ENCODE results near the gene SLC15A3.
"Not testable (repeated sequence)": the region's sequence is repeated elsewhere in the genome, so short reads cannot be mapped to it uniquely, and the experiment has no call there.

Gene SLC15A3

DNA sequence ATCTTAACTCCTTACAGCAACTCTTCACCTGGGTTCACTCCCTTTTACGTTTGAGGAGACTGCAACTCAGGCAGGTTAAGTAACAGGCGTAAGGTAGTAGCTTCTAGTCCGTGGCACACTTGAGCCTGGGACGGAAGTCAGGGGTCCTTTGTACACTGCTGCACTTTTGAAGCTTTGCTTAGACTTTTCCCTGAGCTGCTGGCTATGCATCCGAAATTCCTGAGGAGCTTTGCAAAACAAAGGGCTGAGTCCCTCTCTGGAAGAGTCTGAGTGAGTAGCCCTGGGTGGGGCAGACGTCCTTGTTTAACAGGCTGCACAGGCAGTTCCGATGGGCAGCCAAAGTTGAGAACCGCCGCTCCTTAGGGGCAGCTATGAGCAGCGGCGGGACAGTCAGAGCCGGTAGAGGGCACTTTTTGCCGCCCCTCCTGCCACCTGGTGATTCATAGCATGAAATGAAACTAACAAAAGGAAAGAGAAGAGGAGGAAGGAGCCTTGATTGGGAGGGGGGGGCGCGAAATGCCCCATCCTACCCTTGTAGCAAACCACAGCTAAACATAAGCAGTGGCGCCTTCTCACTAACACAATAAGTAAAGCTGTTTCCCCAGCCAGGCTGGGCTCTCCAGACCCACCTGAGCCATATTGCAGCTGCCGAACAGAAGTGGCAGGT lies 36.6 kb downstream of the SLC15A3 start:
- peak; percentile 42 to 47 for DNase-seq (ENCODE audit: extremely low read depth in 1 of 2, low read depth in 1 of 2)

DNA sequence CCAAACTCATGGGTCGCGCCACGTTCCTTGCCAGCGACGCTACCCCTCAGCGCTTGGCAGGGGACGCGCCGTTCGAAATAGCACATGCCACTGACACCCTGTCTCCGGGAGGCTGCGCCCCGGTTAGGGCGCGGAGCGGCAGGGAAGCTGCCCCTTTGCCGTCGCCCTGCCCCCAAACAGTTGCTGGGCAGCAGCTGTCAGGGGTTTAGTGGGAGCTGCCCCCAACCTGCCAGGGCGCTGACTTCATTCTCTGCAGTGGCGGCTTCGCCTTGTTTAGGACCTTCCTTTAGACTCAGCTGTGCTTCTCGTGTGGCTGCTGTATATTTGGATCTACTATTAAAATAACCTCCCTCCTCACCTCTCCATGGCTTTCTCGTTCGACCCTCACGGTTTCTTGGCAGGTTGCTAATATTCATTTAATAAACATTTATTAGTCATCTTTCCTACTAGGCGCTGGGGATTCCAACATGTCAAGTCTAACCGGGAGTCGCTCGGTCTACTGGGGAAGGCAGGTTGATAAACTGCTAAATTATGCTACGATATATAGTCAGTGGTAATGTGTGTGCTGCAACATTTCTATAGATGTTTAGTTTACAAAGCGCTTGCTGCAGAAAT lies 37.2 kb downstream of the SLC15A3 start:
- DNase-seq (ENCODE audit: extremely low read depth in 1 of 2, low read depth in 1 of 2): no peak

DNA sequence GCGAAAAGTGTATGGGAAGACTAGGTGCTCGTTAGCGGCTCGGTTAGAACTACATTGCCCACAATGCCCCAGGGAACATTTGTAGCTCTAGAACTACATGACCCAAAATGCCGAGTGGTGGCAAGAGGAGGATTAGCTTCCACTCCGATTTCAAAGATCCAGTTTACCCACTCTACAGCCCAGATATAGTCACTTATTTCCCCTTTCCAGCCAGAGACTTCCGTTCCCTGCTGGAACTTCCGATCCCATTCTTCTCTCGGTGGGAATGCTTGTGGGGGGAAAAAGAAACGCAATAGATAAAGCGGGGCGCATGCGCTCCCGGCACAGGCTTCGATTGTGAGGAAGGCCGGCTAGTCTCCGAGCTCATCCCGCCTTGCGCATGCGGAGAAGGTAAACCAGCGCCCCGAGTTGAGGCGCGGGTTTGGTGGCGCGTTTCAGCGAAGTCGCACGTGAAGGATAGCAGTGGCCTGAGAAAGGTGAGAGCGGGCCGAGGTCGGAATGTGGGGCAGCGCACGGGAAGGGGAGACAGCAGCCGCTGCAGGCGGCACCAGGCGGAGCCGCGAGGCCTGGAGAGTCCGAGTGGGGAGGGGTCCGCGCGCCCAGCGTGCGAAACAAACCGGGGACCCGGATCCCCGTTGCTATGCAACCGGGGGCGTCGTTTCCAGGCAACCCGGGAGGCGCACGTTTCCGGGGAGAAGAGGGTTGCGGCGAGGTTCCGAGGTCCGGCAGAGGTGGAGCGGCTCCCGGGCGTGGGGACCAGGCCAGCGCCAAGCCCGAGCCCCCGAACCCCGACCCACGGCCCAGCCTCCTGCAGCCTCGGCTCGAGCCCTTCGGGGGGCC lies 38.0 kb downstream of the SLC15A3 start, which contains the start of gene TMEM109:
Gene TMEM109 (plus strand): TSS at position 366 of the 840 bp plus-strand sequence. CDS start 5,536 bp downstream, outside the sequence.
- DNase-seq (ENCODE audit: extremely low read depth in 1 of 2, low read depth in 1 of 2): peak; percentile 70 to 76

DNA sequence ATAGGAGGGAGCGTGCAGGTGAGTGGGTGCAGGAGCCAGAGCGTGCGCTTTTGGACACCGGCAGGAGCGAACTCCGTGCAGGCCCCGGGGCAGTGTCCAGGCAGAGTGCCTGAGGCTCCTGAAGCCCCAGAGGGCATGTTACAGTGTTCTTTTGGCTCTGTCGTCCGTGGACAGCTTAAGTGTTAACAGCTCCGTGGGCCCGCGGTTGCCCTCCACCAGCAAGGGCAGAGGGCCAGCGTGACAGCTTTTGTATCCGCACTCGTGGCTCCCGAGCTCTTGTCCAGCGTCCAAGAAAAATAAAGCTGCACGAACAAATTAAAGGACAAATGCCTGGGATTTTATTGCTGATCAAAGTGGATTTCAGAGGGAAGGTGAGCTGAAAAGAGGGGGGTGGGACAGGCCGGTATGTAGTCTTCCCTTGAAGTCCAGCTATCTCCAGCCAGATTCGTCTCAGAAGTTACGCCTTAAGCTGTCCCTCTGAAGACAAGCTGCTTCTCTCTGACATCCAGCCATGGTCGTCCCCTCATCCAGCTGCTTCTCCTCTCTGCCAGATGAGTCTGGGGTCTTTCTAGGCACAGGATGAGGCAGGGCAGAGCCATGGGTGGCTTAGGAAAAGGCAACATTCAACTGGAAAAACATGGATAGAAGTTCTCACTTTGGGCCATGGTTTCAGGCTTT lies 39.0 kb downstream of the SLC15A3 start:
- DNase-seq (ENCODE audit: extremely low read depth in 1 of 2, low read depth in 1 of 2): no peak

DNA sequence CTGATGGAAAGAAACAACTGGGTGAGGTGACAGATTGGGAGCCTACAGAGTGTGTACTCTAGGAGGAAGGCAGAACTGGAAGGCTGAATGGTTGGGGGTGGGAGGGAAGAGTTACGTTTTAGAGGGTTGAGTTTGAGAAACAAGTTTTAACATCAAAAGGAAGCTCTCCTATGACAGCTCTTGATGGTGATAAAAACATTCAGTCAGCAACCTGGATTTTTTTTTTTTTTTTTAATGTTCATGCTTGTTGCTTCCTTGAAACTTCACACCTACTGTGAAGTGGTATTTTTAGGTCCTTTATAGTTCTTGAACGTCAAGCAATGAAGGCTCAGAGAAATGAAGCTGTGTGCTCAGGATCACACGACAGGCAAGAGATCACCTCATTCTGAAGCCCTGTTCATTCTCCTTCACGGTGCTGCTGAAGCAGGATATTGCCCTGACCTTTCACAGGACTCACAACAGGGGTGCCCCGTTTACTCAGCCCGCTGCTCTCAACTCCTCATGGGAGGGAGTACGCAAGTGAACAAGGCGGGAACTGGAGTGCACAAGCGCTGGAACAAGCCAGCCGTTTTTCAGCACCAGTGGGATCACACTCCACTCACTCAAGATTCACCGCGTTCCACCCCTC lies 39.6 kb downstream of the SLC15A3 start:
- DNase-seq (ENCODE audit: extremely low read depth in 1 of 2, low read depth in 1 of 2): no peak

DNA sequence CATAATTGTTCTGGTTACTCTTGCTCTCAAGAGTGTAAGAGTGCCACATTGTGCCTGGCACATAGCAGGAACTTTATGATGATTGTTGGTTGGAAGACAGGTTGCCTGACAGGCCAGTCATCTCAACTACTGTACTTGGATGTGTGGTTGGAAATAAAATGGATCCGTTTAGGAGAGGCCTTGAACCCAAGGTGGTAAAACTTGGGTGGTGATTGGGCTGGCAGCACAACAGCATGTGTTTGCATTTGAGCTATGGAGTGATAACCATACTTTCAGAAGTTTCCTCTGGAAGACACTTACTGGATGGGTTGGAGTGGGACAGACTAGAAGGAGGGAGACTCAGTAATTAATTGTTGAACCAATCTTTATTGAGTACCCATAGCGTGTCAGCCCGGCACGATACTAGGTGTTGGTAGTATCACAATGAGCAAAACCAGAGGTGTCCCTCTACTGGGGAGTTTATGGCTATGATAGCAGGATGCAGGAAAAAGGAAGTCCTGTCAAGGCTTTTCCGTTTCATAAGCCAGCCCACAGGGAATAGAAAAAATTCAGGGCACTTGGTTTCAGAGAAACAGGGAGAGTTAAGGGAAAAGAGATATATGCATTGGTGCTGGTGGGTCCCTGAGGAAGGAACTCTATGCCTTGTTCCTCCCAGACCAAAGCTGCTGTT lies 41.1 kb downstream of the SLC15A3 start:
- DNase-seq (ENCODE audit: extremely low read depth in 1 of 2, low read depth in 1 of 2): no peak

DNA sequence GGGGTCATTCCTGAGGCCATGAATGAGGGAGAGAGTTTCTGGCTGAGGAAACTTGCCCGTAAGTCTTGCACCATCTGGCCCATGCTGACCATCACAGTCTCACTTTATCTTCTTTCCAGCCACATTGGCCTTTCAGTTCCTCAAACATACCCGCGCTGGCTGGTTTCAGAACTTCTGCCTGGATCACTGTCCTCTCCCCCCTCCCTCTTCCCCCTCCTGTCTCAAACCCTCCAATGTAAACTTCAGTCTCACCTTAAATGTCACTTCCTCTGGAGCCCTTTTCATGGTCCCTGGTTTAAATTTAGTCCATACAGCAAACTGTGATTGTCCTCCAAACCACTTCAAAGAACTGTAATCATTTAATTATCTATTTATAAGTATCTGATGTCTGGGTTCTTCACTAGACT lies 41.7 kb downstream of the SLC15A3 start:
- DNase-seq (ENCODE audit: extremely low read depth in 1 of 2, low read depth in 1 of 2): no peak

DNA sequence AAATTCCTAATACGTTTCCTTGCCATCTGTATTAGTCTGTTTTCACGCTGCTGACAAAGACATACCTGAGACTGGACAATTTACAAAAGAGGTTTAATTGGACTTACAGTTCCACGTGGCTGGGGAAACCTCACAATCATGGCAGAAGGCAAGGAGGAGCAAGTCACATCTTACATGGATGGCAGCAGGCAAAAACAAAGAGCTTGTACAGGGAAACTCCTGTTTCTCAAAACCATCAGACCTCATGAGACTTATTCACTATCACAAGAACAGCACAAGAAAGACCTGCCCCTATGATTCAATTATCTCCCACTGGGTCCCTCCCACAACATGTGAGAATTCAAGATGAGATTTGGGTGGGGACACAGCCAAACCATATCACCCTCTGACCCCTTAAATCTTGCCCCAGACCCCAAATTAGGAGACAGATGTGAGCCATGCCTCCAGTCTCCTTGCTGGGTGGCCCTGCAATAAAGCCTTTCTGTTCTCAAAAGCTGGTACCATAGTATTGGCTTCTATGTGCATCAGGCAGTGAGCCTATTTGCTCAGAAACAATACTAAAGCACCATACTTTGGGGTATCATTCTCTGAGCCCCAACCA lies 42.2 kb downstream of the SLC15A3 start:
- not testable (repeated sequence) for DNase-seq (ENCODE audit: extremely low read depth in 1 of 2, low read depth in 1 of 2)

DNA sequence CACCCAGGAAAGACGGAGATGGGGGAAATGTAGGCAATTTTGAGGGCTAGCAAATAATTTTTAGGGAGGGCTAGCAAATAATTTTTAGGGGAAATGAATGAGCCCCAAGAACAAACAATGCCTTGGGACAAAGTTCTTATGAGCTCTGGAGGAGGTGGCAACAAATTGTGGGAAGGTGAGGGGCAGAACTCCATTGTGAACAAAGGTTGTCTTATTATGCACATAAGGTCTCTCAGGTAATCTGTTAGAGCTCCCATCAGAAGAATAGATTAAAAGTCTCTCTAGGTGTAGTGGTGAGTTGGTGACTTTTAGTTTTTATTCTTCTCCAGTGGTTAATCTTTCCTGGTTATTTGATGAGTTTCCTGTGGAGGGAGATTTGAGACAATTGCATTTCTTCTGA lies 43.2 kb downstream of the SLC15A3 start:
- DNase-seq (ENCODE audit: extremely low read depth in 1 of 2, low read depth in 1 of 2): no peak

DNA sequence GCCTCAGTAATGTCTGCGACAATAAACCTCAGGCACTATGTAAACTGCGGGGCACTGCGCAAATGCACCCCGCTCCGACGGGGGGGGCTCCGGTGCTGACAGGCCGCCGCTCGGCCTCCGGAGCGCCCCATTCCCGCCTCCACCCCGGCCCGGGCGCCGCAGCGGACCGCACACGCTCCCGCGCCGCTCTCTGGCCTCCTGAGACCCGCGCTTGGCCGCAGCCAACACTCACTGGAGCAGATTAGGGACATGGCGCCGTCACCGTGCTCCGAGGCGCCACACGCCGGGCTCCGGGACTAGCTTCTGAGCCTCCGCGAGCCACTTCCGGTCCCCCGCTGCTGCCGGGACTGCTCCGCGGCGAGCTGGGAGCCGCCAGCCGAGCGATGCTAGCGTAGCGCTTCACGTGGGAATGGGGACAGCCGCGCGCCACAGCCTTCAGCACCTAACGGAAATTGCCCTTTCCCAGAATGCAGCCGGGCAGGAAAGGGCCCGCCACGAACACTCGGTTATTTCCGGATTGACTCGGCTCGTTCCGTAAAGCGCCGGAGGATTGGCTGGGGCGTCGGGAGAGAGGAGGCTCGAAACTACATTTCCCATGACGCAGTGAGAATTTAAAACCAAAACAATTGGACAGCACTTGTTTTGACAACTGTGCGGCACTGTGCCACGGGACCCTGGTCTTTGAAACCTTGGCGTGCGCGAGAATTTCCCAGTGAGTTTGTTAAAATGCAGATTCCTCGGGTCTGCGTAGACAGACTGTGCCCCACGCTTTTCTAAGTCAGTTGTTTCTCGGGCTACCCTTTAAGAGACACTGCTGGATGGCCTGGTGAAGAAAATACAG lies 45.6 kb downstream of the SLC15A3 start, which contains the start of gene PRPF19:
Gene PRPF19 (minus strand): TSS at position 454 of the 841 bp plus-strand sequence. CDS start 203 bp downstream, at position 251.
- DNase-seq (ENCODE audit: extremely low read depth in 1 of 2, low read depth in 1 of 2): peak; percentile 95 to 96

DNA sequence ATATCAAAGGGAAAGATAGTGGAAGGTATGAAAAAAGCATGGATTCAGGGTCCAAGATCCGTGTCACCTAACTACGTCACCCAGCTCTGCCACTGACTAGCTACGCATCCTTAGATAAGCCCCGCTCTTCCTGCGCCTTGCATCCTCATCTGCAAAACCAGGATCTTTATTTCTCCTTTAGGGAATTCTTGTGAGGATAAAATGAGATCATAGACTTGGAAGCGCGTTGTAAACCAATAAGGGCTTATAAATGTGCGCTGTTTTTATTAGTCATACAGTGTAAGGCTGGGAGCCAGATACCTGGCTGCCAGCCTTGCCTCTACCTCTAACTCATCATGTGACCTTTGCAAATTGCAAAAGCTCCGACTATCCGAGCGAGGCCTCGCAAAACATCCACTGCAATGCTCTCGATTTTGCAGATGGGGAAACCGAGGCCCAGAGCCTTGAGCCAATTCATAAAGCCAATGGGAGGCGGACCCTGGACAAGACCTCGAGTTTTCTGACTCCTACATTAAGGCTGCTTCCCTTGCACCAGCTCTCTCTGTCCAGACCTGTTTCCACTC lies 46.3 kb downstream of the SLC15A3 start:
- no peak for DNase-seq (ENCODE audit: extremely low read depth in 1 of 2, low read depth in 1 of 2)

DNA sequence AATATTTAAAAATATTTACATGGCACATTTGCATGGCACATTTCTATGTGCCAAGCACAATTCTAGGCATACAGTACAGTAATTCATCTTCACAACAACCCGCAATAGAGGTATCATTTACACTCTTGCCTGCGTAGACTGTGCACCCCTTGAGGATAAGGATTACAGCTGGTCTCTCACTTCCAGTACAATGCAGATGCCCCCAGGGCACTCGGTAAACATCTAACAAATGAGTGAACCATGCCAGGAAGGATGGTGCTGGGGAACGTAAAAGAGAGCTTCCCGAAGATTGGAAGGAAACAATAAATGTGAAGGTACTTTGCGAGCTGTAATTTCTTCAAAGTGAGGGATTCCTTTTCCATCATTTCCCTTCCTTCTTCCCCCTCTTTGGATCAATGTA lies 46.9 kb downstream of the SLC15A3 start:
- no peak for DNase-seq (ENCODE audit: extremely low read depth in 1 of 2, low read depth in 1 of 2)

DNA sequence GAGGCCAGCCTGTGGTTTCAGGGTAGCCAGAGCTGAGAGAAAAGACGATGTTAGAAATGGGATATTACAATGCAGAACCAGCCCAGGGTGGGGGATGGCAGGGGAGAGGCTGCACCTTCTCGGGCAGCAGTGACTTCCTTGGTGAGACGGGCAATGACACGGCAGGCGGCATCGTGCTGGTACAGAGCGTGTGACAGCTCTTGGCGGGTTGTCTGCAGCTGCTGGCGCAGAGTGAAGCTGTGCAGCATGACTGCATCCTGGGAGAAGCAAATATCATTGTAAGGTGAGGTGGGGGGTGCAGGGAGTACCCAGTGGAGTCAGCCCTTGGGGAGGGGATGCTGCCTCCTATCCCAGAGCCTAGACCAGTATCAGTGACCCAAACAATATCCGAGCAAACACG lies 49.4 kb downstream of the SLC15A3 start:
- no peak for DNase-seq (ENCODE audit: extremely low read depth in 1 of 2, low read depth in 1 of 2)

DNA sequence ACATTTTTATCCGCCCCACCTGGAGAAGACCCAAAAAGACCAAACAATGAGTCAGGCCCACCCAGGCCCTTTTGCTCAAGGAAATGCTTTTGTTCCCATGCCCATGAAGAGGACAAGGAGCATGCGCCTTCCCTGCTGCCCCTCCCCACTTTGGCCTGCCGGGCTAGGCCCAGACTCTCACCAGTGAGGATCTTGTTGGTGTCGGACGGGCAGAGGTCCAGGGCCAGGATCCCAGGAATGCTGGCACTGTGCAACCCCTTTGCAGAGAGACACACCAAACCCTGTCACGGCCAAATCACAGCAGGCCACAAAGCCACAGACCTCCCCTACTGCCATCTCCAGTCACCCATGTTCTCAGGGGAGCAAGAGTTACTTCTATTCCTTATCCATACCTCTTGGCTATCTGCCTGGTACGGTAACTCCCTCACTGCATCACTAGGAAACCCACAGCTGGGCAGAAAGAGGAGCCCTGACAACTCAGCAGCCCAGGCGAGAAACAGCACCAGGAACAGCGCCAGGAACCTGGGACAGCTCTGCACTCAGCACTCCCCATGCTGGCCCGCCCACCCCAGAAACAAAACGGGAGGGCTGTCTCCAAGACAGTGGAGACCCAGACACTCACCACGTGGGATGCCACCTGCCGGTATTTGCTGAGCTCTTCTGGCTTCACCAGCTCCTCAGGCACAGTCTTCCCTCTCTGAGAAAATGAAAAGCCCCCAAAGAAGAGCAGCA lies 51.1 kb downstream of the SLC15A3 start:
- DNase-seq (ENCODE audit: extremely low read depth in 1 of 2, low read depth in 1 of 2): no peak

DNA sequence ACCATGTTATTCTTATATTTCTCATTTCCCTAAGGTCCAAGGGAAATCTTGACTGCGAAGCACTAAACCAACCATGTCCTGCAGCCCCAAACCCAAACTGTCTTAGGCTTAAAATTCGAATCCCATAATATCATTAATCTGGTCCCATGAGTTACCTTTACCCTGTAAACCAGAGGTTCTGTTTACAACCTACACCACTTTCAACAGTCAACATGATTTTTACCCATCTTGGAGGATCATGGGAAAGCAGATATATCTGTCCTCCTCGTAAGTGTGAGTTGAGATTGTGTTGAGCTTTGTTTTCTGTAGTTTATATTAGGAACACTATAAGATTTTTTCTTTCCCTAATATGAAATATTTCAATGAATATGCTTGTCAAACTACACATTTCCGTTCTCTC lies 52.0 kb downstream of the SLC15A3 start:
- no peak for DNase-seq (ENCODE audit: extremely low read depth in 1 of 2, low read depth in 1 of 2)

DNA sequence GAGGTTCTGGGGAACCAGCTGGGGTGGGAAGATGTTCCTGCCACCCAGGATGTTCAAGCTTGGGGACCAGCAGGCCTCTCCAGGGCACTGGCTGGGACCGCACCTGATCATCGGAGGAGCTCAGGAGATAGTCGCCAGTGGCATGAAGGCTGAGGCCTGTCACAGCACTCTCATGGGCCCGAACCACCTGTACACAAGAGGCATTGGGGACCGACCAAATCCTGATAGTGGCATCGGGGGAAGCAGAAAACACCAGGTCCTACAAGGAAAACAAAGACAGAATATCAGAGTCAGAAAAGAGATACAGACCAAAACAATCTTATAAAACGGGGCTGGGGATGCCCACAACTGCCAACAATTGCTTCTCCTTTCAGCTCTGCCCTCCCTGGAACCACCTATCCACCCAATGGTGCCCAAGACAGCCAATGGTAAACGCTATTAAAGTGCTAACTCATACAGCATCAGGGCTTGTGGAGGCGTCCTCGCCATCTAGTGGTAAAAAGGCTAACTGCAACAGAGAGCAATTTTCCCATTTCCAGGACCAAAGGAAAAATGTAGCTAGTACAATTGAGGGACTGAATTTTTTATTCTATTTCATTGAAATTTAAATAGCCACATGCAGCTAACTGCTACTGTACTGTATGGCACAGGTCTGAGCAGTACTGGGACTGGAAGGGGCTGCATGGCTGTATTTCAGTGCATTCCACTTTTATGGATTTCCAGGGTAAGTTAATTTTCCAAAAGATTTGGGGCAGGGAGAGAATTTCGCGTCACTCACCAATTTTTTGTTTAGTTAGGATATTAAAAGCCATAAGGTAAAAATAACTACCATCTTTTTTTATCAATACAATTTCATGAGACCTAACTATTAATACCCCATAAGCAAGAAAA lies 52.7 kb downstream of the SLC15A3 start:
- no peak for DNase-seq (ENCODE audit: extremely low read depth in 1 of 2, low read depth in 1 of 2)

DNA sequence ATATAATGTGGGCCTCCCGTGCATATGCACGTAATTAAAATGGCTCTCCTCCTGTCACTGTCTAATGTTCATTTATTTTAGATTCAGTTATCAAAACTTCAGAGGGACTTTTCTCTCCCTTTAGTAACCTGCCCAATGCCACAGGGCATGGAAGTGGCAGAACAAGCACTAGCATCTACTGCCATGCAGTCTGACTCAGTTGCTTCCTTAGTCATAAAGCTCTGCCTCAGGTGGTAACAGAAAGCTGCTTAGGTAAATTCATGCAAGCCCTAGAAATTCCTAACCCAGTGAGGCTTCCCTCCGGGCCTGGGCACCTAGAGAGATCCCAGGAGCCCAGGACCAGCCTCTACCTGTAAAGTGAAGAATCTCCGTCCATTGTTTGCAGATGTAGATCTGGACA lies 54.5 kb downstream of the SLC15A3 start:
- no peak for DNase-seq (ENCODE audit: extremely low read depth in 1 of 2, low read depth in 1 of 2)

Data from activated CD8-positive, alpha-beta memory T cell treated with anti-CD3 and anti-CD28 coated beads for 1 hour (primary cell).